Small intestine (tissue), 16 donors: Measurements from ENCODE around the gene SLC1A4. TPM values are rescaled to one million over a fixed set of nuclear protein-coding genes. Genes with fewer than 3 reads are reported as not detected.

Source experiments
- DNase-seq, 2 donors: peaks; one replicate each; pipeline versions ENCODE4 v3.0.0 to v3.0.0-alpha.2; 2013
- FAIRE-seq: peaks from 2 replicates; lab custom pipeline; 2012; peaks lifted over from hg19 to GRCh38; lab: Jason Lieb, UNC
- H3K27ac ChIP-seq, 3 donors: one replicate each; pipeline ENCODE4 v1.5.1; 2013; ENCODE audit warnings: low read length in 2 of 3, mild to moderate bottlenecking in 2 of 3, control low read depth in 1 of 3, inconsistent platforms in 1 of 3, low read depth in 1 of 3, moderate library complexity in 1 of 3
- H3K27me3 ChIP-seq, 3 donors: one replicate each; pipeline ENCODE4 v1.6.1; 2013; ENCODE audit warnings: low read length in 3 of 3, inconsistent platforms in 1 of 3; ENCODE audit not compliant: control insufficient read depth in 3 of 3, insufficient read depth in 3 of 3
- H3K36me3 ChIP-seq, 3 donors: one replicate each; pipeline ENCODE4 v1.6.1; 2013; ENCODE audit warnings: low read length in 3 of 3, inconsistent platforms in 1 of 3, low read depth in 1 of 3, mild to moderate bottlenecking in 1 of 3, moderate library complexity in 1 of 3; ENCODE audit not compliant: control insufficient read depth in 3 of 3, insufficient read depth in 2 of 3
- H3K4me1 ChIP-seq, 3 donors: one replicate each; pipeline ENCODE4 v1.6.1; 2013; ENCODE audit warnings: low read length in 2 of 3, inconsistent platforms in 1 of 3, low read depth in 1 of 3, mild to moderate bottlenecking in 1 of 3, moderate library complexity in 1 of 3; ENCODE audit not compliant: control insufficient read depth in 3 of 3, insufficient read depth in 2 of 3
- H3K4me3 ChIP-seq, 3 donors: one replicate each; pipeline ENCODE4 v1.5.1; 2013; ENCODE audit warnings: low read length in 3 of 3, control low read depth in 1 of 3, inconsistent platforms in 1 of 3, low read depth in 1 of 3, mild to moderate bottlenecking in 1 of 3, moderate library complexity in 1 of 3
- H3K9me3 ChIP-seq, 2 donors: one replicate each; pipeline ENCODE4 v1.6.1; 2013; ENCODE audit warnings: low read depth in 1 of 2, low read length in 1 of 2; ENCODE audit not compliant: control insufficient read depth in 2 of 2, insufficient read depth in 1 of 2
- WGBS, 3 donors: extraction: QIAGEN DNeasy Blood & Tissue Kit; methylation state at CpG; one replicate each; pipeline ENCODE4 v1.1.7; 2013; 5-methylcytosine and 5-hydroxymethylcytosine counted together
- long read RNA-seq, 10 donors: transcript quantifications; one replicate each; lab custom pipeline, GENCODE V29; 2026
- polyA plus RNA-seq, 4 donors: library from polyadenylated mRNA; stranded (reverse) in 3 of 4; unstranded in 1 of 4; fragments of 200-250 nt in 3 of 4; fragments of 120-200 nt in 1 of 4; gene quantifications; one replicate each; pipeline versions ENCODE4 v1.2.1 to v1.2.3, GENCODE V29; 2013
- donor health status: healthy with polysubstance abuse.
- donor health status: control.
- donor health status: control.
- donor health status: Bipolar disorder and iron deficiency.
- donor health status: healthy.

Gene SLC1A4
- 10 to 100 TPM in 1 of 4 donors, 1 to 10 TPM in 2, under 1 TPM in 1; 0.67 to 18.7 (median 3.9) TPM for polyA plus RNA-seq
- long read RNA-seq, donor 1 = 0 reads
- long read RNA-seq, donor 2 = 0 reads
- long read RNA-seq, donor 3 = 0 reads
- long read RNA-seq, donor 4 = 0 reads
- long read RNA-seq, donor 5 = 0 reads
- long read RNA-seq, donor 6 = 0 reads
- long read RNA-seq, donor 7 = 0 reads
- long read RNA-seq, donor 8, partial matches to known transcripts = 0 of 7 reads
- long read RNA-seq, donor 8, other reads (novel, unspliced or antisense) = 7 of 7 reads
- long read RNA-seq, donor 9 = 0 reads
- long read RNA-seq, donor 10, full-length matches to known transcripts = 4 of 4 reads
- long read RNA-seq, donor 10, partial matches to known transcripts = 0 of 4 reads
- long read RNA-seq, donor 10, other reads (novel, unspliced or antisense) = 0 of 4 reads

GRCh38 chr2:64989126-64989981 lies at the start of gene SLC1A4:
Gene SLC1A4, plus strand, starts transcription at chr2:64989399. Its CDS starts 245 bp downstream, at chr2:64989644.
- H3K27ac ChIP-seq = peak within 1 kb of the TSS; percentile 74 to 93 (median 81)
- DNase-seq (peak; percentile 77 to 88), FAIRE-seq (no peak)
- no peaks in the 10 kb centered on the region for H3K36me3 ChIP-seq
- WGBS, 3 donors = 0 to 1% (median 0%) methylated on average over 94 to 109 of the region's 109 CpGs
- no peaks in the 10 kb centered on the region for H3K9me3 ChIP-seq
- H3K4me1 ChIP-seq = peaks cover 3 to 14% (median 10%) of the 10 kb centered on the region in 3 donors
- H3K4me3 ChIP-seq = peak within 1 kb of the TSS; percentile 65 to 69 (median 66)
- peaks cover 0 to 12% (median 0%) of the 10 kb centered on the region in 3 donors for H3K27me3 ChIP-seq

GRCh38 chr2:64941143-64941542 lies 48.1 kb upstream of the SLC1A4 start:
- Histone ChIP-seq H3K9me3 (no peaks in the 10 kb centered on the region), H3K36me3 (no peaks in the 10 kb centered on the region), H3K27me3 (peaks cover 0 to 2% (median 0%) of the 10 kb centered on the region in 3 donors), H3K27ac (no peak overlapping the region), H3K4me3 (no peak overlapping the region), H3K4me1 (peaks cover 0 to 8% (median 2%) of the 10 kb centered on the region in 3 donors)
- FAIRE-seq (no peak), DNase-seq (no peak)
- WGBS, 3 donors = 89 to 99% (median 94%) methylated on average over 3 of the region's 3 CpGs

GRCh38 chr2:64941801-64942200 lies 47.4 kb upstream of the SLC1A4 start:
- Histone ChIP-seq H3K36me3 (no peaks in the 10 kb centered on the region), H3K27ac (no peak overlapping the region), H3K9me3 (no peaks in the 10 kb centered on the region), H3K4me1 (peaks cover 0 to 8% (median 2%) of the 10 kb centered on the region in 3 donors), H3K27me3 (peaks cover 0 to 2% (median 0%) of the 10 kb centered on the region in 3 donors), H3K4me3 (no peak overlapping the region)
- no peak for FAIRE-seq
- 67 to 87% (median 76%) methylated on average over 5 of the region's 5 CpGs for WGBS, 3 donors
- no peak for DNase-seq

GRCh38 chr2:64942693-64943092 lies 46.5 kb upstream of the SLC1A4 start:
- 95 to 98% (median 98%) methylated on average over 4 to 5 of the region's 5 CpGs for WGBS, 3 donors
- FAIRE-seq = no peak
- peaks cover 0 to 4% (median 0%) of the 10 kb centered on the region in 3 donors for H3K4me1 ChIP-seq
- no peaks in the 10 kb centered on the region for H3K9me3 ChIP-seq
- no peak overlapping the region for H3K27ac ChIP-seq
- no peak overlapping the region for H3K4me3 ChIP-seq
- no peaks in the 10 kb centered on the region for H3K36me3 ChIP-seq
- peaks cover 0 to 2% (median 0%) of the 10 kb centered on the region in 3 donors for H3K27me3 ChIP-seq
- DNase-seq = no peak

GRCh38 chr2:64943387-64944150 lies 45.6 kb upstream of the SLC1A4 start:
- Histone ChIP-seq H3K4me1 (no peaks in the 10 kb centered on the region), H3K9me3 (no peaks in the 10 kb centered on the region), H3K27ac (no peak overlapping the region), H3K36me3 (no peaks in the 10 kb centered on the region), H3K4me3 (no peak overlapping the region), H3K27me3 (peaks cover 0 to 2% (median 0%) of the 10 kb centered on the region in 3 donors)
- FAIRE-seq = no peak
- 74 to 80% (median 75%) methylated on average over 12 of the region's 12 CpGs for WGBS, 3 donors
- DNase-seq = no peak

GRCh38 chr2:64944484-64944883 lies 44.7 kb upstream of the SLC1A4 start:
- Histone ChIP-seq H3K36me3 (no peaks in the 10 kb centered on the region), H3K27ac (no peak overlapping the region), H3K4me3 (no peak overlapping the region), H3K4me1 (no peaks in the 10 kb centered on the region), H3K9me3 (no peaks in the 10 kb centered on the region), H3K27me3 (peaks cover 0 to 2% (median 0%) of the 10 kb centered on the region in 3 donors)
- no peak for FAIRE-seq
- 44 to 72% (median 65%) methylated on average over 4 of the region's 4 CpGs for WGBS, 3 donors
- DNase-seq = no peak

GRCh38 chr2:64945973-64946768 lies 43.0 kb upstream of the SLC1A4 start:
- H3K27ac ChIP-seq = peak overlapping the region in 1 of 3 donors; percentile 81
- H3K27me3 ChIP-seq = peaks cover 0 to 2% (median 0%) of the 10 kb centered on the region in 3 donors
- 53 to 80% (median 60%) methylated on average over 14 of the region's 14 CpGs for WGBS, 3 donors
- no peak overlapping the region for H3K4me3 ChIP-seq
- DNase-seq (peak in 1 of 2 donors; percentile 36), FAIRE-seq (no peak)
- no peaks in the 10 kb centered on the region for H3K36me3 ChIP-seq
- no peaks in the 10 kb centered on the region for H3K4me1 ChIP-seq
- no peaks in the 10 kb centered on the region for H3K9me3 ChIP-seq
